GM19438 (cell line): ENCODE measurements around the gene RERE.

Source experiments
- ATAC-seq: cut with Tn5 transposase; IDR thresholded peaks from one replicate; pipeline ENCODE4 v1.9.1; 2021; ENCODE audit warnings: low read depth; ENCODE audit not compliant: unreplicated experiment

Gene RERE

GRCh38 chr1:8378981-8379470, 438.4 kb downstream of the RERE start:
- no peak for ATAC-seq

GRCh38 chr1:8378178-8378577, 439.3 kb downstream of the RERE start:
- no peak for ATAC-seq

GRCh38 chr1:8377271-8377981, 440.0 kb downstream of the RERE start:
- ATAC-seq, result no peak

GRCh38 chr1:8376358-8376840, 441.0 kb downstream of the RERE start:
- no peak for ATAC-seq

GRCh38 chr1:8374812-8375211, 442.6 kb downstream of the RERE start:
- no peak for ATAC-seq

- no peak for ATAC-seq
These were observed 443.1 kb downstream of the RERE start for GRCh38 chr1:8374356-8374755.

GRCh38 chr1:8373581-8374241, 443.7 kb downstream of the RERE start:
- no peak for ATAC-seq

- ATAC-seq, result no peak
These were observed 444.3 kb downstream of the RERE start for GRCh38 chr1:8373125-8373524.

GRCh38 chr1:8371372-8371991, 446.0 kb downstream of the RERE start:
- ATAC-seq, result no peak

- no peak for ATAC-seq
These were observed 446.5 kb downstream of the RERE start for GRCh38 chr1:8370905-8371315.

GRCh38 chr1:8370046-8370881, 447.2 kb downstream of the RERE start:
- no peak for ATAC-seq

GRCh38 chr1:8368956-8369639, 448.3 kb downstream of the RERE start:
- ATAC-seq, result no peak

- ATAC-seq, result no peak
These were observed 449.8 kb downstream of the RERE start for GRCh38 chr1:8367571-8368194.

- ATAC-seq, result no peak
These were observed 451.6 kb downstream of the RERE start for GRCh38 chr1:8365661-8366362.

GRCh38 chr1:8364528-8365442, 452.7 kb downstream of the RERE start:
- no peak for ATAC-seq

- ATAC-seq, result no peak
These were observed 453.6 kb downstream of the RERE start for GRCh38 chr1:8363767-8364301.

- ATAC-seq, result no peak
These were observed 454.2 kb downstream of the RERE start for GRCh38 chr1:8363186-8363766.
